HG02870 (cell line): ENCODE results near the gene OS9.

ENCODE experiments used
- ATAC-seq: cut with Tn5 transposase; IDR thresholded peaks from one replicate; pipeline ENCODE4 v1.9.1; 2021; ENCODE audit warnings: mild to moderate bottlenecking, moderate library complexity; ENCODE audit not compliant: unreplicated experiment

OS9 gene

DNA sequence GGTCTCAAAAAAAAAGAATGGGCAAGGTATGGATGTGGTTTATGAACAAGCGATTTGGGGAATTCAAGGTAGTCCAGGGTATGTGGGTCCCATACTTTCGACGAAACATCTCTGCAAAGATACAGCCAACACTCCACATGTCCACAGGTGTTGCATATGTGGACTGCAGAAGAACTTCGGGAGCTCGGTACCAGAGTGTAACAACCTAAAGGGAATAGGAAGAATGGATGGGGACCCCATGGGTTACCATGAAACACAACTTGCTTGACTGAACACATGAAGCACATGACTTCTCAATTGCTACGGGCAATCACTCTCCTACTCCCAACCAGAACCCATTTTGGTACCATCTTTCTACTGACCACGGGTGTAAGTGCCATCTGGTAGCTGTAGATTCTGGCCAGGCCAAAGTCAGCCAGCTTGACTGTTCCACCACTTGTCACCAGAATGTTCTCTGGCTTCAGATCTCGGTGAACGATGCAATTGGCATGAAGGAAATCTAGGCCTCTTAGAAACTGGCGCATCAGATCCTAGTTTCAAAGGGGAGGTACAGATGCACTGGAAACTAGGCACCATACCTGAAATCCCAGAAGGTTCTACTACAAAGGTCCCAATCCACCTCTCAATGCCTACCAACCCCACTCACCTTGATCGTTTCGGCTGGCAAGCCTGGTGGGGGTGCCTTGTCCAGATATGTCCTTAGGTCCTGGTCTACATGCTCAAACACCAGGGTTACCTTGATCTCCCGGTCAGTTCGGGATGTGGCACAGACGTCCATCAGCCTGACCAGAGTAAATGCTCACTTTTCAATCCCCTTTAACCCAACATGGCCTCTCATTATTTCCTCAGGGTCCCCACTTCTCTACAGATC, 56.9 kb downstream of the OS9 start:
- no peak for ATAC-seq

DNA sequence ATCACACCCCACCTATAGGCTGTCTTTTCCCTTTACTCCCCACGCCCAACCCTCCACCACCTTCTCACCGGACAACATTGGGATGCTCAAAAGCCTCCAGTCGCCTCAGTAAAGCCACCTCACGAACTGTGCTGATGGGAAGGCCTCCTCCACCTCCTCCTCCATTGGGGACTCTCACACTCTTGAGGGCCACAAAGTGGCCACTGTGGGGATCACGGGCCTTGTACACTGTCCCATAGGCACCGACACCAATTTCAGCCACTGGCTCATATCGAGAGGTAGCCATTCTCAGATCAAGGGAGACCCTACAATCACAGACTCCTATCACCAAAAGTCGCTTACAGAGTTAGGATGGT, 57.5 kb downstream of the OS9 start:
- no peak for ATAC-seq

DNA sequence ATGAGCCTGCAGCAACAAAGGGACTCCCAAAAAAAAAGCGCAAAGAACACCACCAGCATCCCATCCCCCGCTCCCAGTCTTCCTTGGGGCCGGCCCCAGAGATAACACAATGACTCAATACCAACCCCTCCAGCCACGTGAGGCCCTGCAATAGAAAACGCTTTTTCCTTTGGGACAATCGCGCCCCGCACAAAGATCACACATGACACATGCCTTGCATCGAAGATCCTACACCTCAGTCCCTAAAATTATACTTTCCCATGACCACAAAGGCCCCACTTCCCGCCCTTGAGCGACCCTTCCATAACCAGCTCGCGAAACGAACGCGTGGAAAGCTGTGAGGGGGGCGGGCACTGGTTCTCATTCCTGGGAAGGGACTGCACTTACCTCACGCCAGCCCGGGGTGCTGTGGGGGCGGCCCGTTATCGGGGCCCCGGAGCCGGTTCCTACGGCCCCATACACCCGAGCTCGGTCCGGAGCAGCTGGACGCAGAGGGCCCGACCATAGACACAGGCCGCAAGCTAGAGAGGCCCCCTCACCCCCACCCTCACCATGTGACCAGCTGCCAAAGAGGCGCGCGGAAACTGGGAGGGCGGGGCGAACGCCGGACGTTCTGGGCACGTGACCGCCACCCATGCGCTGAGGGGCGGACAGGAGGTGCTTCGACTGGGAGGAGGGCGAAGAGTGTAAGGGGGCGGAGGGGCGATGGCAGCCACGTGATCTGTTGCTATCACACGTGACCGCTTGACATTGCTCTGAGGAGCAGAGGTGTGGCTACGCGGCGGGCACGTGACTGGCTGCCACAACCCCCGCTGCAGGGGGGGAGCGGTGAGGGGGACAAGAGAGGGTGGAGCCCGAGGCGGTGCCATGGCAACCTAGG, 58.1 kb downstream of the OS9 start, which contains the start of gene CDK4:
Gene CDK4, minus strand, starts transcription at position 523 of the 880 bp plus-strand sequence. CDS start 593 bp downstream, outside the sequence.
- peak; percentile 71 for ATAC-seq

DNA sequence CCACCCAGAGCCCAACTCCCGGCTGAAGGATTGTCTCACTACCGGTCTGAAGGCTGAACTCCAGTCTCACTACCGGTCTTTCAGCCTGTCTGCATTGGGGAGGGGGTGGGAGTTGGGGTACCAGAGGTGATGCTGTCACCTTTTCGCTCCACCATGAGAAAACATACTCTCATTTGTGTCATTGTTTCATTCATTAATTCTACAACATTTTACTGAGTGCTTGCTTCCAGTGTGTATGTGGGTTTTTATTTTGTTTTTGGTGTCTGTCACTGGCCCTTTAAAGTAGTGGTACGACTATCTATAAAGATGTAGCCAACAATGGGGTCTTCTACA, 58.7 kb downstream of the OS9 start:
- no peak for ATAC-seq

DNA sequence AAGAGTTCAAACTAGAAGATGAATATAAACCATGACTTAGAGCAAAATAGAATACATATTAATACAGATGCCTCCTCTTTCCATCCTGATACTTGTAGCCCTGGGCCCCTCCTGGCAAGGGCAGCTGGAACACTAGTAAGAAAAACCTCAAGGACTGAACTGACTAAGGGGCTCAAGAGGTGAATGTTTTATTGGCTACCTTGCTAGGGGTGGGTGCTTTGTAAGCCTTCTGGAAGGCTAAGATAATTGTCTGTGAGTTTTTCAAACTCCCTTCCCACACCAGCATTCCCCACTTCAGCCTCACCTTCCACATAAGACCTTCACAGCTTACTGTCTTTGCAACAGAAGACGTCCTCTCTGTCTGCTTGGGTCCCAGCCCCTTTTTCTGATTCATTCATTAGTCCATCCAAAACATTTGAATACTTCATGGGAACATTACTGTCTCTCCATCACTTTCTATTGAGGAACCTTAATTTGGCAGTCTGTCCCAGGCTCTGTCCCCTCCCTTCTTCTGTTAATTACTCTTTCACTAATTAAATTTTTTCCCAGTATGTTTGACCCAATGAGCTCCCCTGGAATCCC, 59.9 kb downstream of the OS9 start:
- ATAC-seq: no peak

DNA sequence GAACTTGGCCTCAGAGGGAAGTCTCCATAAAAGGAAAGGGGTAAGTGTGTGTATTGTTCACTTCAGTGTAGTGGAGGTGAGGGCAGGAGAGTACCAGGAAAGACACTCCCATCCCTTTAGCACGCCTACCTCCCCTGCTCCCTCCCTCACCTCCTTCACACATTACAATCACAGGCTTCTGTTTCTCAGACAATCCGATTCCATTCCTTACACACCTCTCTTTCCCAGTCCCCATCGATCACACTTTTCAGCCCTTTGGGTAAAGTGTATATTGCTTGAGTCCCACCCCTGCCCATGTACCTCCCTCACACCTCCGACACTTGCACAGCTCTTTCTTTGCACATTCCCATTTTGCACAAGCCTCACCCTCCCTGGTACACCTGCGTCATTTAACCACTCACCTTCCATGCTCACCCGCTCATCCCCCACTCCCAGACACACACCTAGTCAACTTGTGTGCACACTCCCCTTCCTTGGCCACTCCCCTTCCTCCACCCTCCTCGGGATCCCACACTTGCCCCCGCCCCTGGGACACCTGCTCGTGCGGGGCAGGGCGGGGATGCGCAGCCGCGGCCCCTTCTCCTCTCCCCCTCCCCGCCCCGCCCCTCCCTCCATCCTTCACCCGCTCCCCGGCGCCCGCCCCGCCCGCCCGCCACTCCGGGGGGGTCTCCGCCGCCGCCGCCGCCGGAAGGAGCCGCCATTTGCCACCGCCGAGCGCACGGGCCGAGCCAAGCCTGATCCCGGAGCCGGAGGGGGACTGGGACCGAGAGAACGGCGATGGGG, 60.7 kb downstream of the OS9 start, which contains the start of gene MARCHF9:
Gene MARCHF9, plus strand, starts transcription at position 693 of the 783 bp plus-strand sequence. CDS start 426 bp downstream, outside the sequence.
- ATAC-seq: peak; percentile 35

DNA sequence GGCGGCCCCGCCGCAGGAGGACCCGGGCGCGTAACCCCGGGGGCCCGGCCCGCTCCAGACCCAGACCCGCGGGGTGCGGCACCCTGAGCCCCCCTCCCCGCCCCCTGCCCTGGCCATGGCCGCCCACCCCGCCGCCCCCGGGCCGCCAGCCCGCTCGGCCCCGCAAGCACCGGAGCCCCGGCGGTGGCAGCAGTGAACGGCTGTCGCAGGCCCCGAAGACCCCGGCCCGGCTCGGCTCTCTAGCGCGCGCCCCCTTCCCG, 61.2 kb downstream of the OS9 start:
- ATAC-seq: no peak

DNA sequence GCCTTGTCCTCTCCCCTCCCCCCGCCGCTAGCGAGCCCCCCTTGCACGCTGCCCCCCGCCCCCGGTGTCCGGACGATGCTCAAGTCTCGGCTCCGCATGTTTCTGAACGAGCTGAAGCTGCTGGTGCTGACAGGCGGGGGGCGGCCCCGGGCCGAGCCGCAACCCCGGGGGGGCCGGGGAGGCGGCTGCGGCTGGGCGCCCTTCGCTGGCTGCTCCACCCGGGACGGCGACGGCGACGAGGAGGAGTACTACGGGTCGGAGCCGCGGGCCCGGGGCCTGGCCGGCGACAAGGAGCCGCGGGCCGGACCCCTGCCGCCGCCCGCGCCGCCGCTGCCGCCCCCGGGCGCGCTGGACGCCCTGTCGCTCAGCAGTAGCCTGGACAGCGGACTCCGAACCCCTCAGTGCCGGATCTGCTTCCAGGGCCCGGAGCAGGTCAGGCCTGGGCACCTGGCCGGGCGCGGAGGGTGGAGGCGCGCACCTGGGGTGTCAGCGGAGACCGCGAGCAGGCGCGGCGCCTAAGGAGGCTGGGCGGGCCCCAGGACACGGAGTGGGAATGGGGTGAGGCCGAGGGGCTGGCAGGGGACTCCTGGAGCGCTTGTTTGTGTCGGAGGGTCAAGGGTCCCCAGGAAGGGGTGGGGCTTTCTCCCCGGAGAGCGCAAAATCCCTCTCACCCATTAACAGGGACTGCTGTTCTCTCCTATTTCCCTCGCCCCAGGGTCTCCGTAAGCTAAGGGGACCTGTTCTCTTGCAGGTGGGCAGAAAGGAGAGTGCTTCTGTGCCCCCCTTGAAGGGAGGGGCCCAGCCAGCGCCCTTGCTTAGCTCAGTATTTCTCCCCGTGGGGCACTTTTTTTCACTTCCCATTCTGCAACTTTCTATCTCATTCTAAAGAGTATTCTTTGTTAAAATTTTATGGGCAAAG, 61.8 kb downstream of the OS9 start:
- ATAC-seq: no peak

DNA sequence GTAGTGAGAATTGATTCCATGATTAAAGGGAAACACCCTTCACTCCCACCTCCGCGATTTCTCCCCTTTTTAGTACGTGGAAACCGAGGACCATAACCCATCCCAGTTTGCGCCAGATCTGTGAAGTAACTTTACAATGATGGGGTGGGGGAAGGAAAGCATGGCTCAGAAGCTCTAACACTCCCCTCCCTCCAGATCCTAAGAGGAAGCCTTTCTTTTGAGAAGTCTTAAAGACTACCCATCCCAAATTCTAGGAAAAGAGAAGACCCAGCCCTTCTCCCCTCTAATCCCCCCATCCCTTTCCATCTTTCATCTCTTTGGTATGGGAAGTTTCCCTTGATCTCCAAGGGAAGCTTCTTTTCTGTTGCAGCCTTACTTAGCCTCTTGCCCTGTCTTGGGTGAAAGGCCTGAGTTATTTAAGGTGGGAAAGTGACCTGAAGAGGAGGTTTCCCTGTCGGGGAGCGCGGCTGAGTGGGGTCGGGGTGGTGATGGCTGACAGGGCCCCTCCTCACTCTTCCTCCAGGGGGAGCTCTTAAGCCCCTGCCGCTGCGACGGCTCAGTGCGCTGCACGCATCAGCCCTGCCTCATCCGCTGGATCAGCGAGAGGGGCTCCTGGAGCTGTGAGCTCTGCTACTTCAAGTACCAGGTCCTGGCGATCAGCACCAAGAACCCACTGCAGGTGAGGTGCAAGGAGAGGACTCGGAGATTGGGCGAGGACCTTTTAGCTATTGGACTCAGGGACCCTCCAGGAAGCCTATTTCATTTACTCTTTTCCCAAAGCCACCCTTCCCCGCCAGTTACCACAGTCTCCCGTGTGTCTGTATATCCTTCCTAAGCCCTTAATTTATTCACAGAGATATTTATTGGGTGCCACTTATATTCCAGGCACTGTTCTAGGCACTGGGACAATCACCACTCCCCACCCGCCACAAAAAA, 62.7 kb downstream of the OS9 start:
- ATAC-seq: peak; percentile 22

DNA sequence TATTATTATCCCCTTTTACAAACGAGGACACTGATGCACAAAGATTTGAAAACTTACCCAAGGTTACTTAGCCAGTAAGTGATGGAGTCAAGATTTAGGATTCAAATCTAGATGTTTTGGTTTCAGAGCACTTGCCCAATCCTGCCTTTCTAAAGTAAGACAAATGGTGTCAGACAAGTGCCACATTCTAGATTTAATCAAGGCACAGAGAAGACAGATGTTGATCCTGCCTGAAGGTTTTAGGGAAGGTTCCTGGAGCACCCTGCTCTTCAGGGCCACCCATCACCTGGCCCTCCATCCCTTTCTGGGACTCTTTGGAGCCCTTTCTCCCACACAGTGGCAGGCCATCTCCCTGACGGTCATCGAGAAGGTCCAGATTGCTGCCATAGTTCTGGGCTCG, 63.8 kb downstream of the OS9 start:
- no peak for ATAC-seq

DNA sequence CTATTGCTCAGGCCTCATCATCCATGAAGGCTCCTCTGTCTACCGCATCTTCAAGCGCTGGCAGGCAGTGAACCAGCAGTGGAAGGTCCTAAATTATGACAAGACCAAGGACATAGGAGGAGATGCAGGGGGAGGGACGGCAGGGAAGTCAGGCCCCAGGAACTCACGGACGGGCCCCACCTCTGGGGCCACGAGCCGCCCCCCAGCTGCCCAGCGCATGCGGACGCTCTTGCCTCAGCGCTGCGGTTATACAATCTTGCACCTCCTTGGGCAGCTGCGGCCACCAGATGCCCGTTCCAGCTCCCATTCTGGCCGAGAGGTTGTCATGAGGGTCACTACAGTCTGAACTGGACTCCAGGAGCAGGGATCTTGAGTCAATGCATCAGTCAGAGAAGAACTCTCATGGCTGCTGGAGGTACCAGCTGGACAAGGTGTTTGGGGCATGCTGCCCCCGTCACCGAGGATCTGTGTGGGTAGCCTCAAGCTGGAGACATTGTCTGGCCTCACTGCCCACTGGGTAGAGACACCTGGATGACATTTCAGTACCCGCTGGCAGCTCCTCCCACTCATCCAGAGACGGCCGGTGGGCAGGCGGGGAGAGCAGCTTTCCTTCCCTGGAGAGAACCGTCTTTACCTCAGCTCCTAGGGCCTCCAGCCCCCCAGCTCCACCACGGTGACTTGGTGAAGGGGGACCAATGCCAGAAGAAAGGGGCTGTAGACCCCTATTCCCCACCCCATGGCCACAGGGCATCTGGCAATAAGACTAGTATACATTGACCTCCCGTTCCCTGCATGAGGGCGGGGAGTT, 64.8 kb downstream of the OS9 start:
- ATAC-seq: no peak

DNA sequence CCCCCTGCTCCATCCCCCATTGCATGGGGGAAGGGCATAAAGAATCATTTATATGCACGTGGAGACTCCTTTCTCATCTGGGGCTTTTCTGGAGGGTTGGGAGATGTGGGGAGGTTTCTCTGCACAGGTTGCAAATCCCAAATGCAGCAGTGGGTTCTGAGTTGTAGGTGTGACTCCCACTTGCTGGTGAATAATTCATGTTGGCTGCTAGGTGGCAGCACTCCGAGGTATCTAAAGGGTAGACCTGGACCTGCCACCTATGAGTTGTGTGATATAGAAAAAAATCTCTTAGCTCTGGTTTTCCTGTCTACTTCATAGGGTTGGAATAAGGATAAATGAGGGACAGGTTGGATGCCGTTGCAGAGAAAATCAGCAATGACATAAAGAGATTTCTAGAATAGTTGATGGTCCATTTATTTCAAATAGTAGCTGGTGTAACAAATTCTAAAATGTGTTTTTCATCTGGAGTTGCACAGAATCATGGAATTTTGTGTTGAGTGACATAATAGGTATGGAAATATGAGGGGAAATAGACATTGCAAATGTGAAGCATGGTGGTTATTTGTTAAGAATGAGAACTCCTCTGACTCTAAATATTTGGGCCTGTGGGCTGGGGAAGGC, 65.5 kb downstream of the OS9 start:
- no peak for ATAC-seq

DNA sequence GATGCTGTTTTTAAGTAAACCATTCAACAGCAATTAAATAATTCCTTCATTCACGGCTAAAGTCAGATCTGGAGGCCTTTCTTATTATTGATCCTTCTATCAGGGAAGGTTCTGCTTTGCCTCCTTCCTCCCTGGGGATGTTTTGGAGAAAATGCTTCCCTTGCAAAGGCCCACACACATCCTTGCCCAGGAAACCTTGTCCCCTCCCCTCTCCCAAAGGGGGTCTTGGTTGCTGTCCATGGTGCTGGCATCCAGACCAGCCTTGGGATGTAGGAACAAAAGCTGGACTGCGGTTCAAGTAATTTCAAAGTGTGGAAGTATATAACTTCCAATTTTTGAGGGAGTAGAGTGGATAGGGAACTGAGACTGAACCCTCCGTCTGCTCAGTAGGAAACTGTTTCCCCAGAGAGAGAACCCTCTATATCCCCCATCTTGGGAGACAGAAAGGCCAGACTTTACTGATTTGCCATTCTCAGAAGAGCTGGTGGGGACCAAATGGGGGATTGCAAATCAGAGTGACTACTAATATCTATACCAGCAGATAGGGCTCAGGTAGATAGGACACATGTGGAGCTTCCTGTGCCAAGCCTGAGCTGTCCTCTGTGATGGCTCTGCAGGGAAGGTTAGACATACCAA, 66.5 kb downstream of the OS9 start:
- ATAC-seq: no peak

DNA sequence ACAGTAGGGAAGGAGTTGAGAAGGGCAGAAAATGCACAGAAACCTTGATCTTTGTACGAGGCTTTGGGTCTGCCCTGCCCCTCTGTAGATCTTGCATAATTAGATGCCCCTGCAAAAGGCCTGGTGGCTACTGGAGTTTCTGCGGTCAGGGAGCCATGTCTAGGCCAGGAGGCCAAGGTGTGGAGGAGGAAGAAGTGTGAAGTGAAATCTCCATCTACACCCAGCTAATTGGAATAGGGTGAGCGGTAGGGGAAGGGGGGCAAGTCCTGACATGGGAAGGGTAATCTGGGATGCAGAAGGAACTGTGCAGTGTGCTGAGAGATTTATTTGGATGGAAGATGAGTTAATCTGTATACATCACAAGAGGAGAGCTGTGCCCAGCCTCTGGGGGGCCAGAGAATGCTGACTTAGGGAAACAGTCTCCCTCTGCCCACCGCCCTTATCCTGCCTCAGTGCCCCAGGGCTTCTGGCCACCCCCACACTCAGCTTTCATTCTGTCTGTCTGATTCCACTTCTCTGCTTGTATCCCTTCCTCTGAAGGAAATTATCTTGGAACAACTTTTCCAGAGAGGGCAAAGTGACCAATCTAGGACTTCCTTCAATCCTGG, 67.6 kb downstream of the OS9 start:
- no peak for ATAC-seq

DNA sequence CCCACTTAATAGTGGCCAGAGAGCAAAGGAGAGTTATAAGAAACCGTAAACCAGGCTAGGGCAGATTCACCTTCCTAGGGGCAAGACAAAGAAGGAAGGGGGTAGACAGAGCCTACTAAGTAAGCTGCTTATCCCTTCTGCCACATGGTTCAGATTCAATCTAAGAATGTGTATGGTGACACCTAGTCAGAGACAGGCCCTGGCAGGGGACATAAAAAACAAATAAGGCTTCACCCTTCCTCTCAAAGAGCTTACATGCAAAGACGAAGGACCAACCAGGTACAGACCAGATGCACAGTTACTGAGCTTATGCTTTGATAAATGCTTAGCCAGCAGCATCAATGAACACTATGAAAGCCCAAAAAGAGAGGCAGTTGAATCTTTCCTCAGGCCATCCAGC, 68.5 kb downstream of the OS9 start:
- ATAC-seq: no peak

DNA sequence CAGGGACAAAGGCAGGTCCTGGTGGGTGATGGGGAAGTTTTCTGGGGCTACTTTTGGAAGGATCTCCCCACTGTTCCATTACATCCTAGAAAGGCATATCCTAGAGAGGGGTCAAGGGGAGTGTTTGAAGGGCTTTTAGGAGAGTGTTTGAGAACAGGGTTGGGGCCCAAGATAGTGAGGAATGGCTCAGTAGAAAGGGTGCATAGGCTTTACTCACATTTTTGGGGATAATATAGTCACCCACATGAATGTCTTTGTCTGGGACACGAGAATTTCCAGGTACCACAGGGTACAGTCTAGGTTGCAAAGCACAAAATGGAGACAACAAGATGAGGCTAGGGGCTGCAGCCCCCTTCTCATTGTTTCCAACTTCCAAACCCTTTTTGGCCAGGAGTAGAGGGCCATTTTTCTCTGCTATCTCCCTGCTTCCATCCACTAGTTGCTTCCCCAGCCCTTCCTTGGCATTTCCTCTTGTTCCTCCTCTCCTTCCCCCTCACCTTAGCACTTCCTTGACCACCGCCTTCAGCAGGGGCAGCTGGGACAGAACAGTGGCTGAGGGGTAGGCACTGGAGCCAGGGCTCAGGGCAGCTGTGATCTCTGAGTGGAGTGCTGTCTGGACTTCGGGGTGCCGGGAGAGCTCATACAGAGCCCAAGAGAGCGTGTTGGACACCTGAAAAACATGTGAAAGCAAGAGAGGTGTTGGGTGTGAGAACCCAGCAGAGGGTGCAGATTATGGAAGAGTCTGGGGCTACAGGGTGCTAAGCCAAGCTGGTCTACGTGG, 70.1 kb downstream of the OS9 start:
- no peak for ATAC-seq
